HG03354 (cell line): ENCODE measurements around the gene MAPKBP1.

Experiments
- ATAC-seq: cut with Tn5 transposase; IDR thresholded peaks from one replicate; pipeline ENCODE4 v1.9.1; 2021; ENCODE audit warnings: mild to moderate bottlenecking; ENCODE audit not compliant: unreplicated experiment, poor library complexity, severe bottlenecking

Gene MAPKBP1

DNA sequence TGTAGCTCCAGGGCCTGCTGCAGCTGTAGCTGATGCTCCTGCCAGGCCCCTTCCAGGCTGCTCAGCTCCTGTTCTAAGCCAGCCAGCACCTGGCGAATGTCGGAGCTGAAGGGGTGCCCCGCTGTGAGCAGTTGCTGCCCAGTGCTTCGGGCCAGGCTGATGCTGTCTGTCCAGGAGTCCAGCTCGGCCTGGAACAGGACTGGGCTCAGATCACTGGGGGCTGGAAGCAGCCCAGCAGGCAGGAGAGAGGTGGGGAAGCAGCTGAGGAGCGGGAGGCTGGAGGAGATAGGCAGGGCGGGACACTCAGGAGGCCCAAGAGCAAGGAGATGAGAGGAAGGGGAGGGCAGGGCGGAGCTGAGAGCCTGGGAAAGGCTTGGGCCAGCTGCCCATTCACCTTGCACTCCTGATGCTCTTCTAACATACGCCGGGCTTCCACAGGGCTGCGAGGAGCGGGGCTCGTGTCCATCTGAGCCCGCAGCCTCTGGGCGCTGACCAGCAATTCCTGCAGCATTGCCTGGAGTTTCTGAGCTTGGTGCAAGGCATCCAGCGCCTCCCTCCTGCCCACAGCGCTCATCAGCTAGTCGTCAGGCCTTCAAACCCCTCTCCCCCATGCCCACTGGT lies 87.6 kb downstream of the MAPKBP1 start:
- no peak for ATAC-seq

- no peak for ATAC-seq
These were observed 88.3 kb downstream of the MAPKBP1 start for GRCh38 chr15:41862515-41863116.

DNA sequence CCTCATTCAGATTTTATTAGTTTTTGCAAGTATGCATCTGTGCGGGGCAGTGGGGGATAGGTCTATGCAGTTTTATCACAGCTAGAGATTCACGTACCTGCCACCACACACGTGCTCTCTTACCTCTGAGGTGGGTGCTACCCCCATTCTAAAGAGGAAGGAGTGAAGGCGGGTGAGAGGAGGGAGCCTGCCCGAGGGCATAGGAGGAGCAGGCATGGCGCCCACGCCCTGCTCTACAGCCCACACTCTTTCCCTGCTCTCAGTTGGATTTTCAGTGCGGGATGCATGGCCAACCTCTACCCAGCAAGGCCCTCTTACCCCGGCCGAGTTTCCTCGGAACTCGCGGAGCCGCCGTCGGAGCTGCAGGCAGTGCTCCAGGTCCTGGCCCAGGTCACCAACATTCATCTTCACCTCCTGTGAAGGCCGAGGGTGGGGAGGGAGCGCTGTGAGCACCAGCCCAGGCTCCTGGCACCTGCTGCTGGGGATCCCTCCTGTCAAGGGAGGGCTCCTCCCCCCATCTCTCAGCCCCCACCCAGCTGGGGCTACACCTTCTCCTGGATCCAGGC lies 91.3 kb downstream of the MAPKBP1 start:
- no peak for ATAC-seq

DNA sequence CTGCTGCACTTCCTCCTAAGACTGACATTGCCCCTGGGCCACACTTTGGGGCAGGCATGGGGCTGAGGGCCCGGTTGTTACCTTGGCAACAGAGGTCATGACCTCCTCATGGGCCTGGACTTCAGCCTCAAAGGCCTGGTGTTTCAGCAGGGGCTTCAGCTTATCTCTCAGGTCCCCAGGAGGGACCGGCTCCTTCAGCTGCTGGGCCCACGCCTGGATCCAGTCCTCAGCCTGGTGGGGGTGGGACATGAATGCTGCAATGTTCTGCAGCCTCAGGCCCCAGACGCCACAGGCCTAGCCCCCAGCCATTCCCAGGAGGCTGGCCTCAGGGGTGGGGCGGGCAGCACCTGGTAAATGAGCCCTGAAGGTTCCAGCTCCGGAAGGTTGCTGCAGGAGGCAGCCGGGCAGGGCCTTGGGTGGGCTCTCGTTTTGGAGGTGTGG lies 92.0 kb downstream of the MAPKBP1 start:
- ATAC-seq, result no peak

DNA sequence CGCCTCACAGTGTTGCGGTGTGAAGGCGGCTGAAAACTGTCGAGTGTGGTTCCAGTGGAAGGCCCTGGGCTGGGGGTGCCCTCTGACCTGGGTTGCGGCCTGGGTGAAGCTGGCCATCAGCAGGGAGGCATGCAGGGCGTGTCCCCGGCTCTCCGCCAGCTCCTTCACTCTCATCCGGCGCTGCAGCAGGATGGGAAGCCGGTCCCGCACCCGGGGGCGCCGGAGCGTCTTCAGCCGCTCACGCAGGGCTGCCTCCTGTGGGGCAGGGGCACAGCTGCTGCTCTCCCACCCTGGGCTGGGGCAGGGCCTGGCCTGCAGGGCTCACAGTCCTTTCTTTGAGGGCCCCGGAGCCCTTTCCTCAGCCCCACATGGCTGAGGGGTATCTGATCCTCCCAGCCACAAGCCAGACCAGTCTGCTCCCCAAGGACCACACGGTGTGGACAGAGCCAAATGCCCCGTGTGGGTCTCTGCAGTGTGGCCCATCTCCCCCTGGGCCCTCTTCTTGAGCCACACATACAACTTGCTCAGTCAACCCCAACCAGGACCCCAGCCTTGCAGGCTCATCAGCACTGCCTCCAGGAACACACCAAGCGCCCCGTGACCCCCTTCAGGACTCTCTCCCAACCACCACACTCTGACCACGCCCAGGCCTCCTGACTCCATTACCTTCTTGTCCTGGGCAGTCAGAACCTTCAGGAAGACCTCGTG lies 92.7 kb downstream of the MAPKBP1 start:
- ATAC-seq, result no peak

DNA sequence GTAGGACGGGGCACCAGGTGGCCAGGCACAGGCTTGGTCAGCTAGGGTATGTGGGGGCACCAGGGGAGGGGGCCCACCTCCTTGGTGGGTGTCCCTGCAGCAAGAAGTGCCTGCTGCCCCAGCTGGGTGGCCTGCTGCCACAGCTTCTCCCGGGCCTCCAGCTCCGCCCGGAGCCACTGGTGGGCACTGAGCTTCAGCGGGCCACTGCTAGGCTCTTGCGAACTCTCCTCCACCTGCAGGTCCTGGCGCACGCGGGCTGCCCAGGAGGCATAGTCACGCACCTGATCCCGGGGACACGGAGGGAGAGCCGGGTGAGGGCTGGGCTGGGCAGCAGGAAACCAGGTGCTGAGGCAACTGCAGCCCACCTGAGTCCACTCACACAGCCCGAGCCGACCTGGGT lies 94.0 kb downstream of the MAPKBP1 start:
- ATAC-seq, result no peak

GRCh38 chr15:41869770-41870688 lies 95.7 kb downstream of the MAPKBP1 start:
- ATAC-seq, result no peak

- ATAC-seq, result no peak
These were observed 96.4 kb downstream of the MAPKBP1 start for GRCh38 chr15:41870689-41871081.

DNA sequence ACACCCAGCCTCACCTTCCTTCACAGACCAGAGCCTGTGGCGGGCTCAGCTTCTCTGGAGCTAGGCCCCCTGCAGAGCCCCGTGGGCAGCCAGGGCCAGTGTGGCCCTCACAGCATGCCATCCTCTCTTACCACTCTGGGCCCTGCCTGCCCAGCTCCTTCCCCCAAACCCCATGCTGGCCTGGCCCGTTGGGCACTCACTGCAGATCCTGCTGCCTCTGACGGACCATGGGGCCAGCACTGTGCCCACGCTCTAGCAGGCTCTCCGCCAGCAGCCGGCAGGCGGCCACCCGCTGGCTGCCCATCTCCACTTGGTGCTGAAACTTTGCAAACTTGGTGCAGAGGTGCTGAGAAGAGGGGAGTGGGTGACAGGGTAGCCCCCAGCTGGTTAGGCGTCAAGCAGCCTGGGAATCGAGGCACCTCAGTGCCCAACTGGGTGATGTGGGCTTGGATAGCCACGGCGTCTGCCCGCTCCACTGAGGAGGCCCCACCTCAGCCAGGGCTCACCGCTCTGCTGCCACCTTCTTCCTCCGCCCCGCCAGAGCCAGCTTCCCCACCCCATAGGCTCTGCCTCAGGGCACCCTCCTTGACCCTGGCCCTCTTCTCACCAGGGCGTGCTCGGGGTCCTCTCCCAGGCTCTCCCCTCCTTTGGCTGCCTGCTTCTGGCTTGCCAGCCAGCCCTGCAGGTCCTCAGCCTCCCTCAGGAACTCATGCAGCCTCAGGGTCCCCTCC lies 97.1 kb downstream of the MAPKBP1 start:
- no peak for ATAC-seq

- ATAC-seq, result no peak
These were observed 98.0 kb downstream of the MAPKBP1 start for GRCh38 chr15:41872166-41872747.

- ATAC-seq, result no peak
These were observed 99.4 kb downstream of the MAPKBP1 start for GRCh38 chr15:41873711-41874110.

GRCh38 chr15:41874736-41875135 lies 100.5 kb downstream of the MAPKBP1 start:
- ATAC-seq, result no peak

- no peak for ATAC-seq
These were observed 101.7 kb downstream of the MAPKBP1 start for GRCh38 chr15:41876007-41876406.

GRCh38 chr15:41876689-41877088 lies 102.4 kb downstream of the MAPKBP1 start:
- no peak for ATAC-seq
